CD4-positive, alpha-beta T cell treated with Interleukin-15 for 1 hour (primary cell): ENCODE measurements around the gene RASEF.

Experiments used
- DNase-seq: peaks from one replicate; pipeline ENCODE4 v3.0.0-alpha.2; 2020

The RASEF gene

DNA sequence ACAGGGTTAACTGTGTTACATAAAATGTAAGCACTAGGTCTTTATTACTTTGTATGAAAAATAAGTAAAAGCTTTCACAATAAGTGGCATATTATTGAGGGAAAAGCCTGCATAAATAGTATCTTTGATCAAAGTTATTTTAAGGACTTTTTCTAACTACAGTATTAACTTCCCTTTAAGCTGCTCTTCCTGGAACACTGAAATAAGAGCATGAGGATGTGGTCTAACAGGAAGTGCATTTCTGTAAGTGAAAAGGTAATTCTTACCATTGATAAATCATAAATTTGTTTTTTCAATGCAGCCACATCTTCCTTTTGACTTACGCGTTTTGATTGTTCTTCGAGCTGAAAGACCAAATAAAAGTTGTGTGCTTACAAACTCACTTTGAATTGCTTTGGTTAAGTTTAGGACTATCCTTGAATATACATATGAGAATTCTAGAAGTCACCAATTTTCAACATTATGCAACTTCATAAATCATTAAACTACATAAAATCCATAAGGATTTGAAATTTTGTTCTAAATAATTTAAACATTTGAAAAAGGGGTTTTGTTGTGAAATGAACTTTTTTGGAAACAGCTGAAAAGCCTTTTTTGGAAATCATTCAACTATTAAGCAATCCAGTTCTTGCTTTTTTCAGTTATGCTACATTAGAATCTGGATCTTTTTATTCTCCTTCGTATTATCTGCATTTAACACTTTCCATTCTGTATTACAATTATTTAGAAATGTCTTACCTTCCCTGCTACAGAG is 50.6 kb downstream of the RASEF start:
- no peak for DNase-seq

- no peak for DNase-seq
Measured at GRCh38 chr9:83011611-83012010, 51.3 kb downstream of the RASEF start.

GRCh38 chr9:83007521-83008300 is 55.2 kb downstream of the RASEF start:
- no peak for DNase-seq

- DNase-seq, result no peak
Measured at GRCh38 chr9:83006378-83006777, 56.6 kb downstream of the RASEF start.

DNA sequence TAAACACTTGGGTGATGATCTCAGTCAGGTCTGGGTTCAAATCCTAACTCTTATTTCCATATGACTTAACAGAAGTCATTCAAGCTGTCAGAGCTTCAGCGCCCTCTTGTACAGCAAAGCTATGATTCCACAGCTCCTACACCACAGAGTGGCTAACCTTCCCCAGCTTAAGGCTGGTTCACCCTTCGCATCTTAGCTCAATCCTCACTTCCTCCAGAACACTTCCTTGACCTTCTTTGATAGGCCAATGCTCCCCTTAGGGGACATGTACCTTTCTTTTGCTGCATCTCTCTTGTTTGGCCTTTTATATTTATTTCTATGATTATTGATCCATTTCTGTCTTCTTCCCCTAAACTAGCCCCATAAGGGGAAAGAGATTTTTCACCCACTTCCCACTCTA is 57.0 kb downstream of the RASEF start:
- DNase-seq, result no peak

GRCh38 chr9:83005361-83005760 is 57.6 kb downstream of the RASEF start:
- DNase-seq, result no peak

GRCh38 chr9:83002329-83002728 is 60.6 kb downstream of the RASEF start:
- no peak for DNase-seq

DNA sequence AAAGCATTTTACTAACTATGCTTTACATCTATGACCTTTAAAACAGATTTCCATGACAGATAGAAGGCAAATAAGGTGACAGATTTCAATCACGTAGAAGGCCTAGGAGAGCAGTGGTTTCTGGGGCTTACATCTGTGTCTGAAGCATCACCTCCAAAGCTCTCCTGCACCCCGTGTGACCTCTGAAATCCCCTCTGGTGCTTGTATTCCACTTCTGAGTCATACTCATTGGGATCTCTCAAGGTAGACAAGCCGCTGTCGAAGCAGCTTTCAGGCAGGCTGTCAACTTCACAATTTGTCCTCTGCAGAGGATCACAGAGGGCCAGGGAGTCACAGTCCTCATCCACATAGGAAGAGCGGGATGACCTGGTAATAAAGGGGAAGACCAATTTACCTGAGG is 62.2 kb downstream of the RASEF start:
- DNase-seq, result no peak

DNA sequence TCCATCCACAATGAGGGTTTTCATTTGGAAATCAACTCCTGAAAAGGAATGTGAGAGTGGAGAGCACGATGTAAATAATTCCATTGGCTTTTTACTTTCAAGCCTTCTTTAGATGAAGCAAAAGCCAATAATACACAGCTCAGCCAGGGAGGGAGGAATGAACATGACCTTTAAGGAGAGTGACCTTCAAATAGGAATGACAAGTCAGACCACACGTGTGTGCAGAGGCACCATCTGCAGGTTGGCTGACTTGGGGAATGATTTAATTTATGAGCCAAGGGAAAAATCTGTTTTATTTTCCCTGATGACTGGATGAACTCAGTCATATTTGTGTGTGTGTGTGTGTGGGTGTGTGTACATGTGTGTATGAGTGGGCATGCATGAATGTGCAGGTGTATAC is 64.5 kb downstream of the RASEF start:
- no peak for DNase-seq

DNA sequence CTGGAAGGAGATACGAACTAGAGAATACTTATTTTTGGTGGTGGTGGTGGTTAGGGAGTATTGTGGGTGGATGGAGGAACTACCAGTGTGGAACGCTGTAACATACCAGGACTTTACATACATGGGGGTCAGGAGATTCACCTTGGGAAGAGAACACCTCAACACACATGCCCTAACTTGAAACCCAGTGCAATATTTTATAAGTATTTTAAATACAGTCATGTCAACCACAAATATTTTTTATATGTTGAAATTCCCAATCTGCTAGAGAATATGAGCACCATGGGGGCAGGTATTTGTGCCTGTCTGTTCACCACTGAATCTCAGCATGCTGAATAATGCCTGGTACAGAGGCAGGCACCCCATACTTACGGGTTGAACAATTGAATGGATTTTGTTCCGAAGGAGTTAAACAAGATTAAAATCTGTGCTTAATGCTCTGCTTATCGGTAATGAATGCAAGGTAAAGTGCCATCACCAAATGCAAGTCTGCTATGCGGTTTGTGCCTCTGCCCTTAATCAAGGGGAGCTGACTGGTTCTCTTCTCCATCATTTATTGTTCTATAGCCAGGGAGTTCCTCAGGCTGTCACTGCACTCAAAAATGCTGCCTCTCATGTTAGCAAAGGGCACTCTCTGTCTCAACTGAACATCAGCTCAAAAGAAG is 65.3 kb downstream of the RASEF start:
- DNase-seq, result no peak

DNA sequence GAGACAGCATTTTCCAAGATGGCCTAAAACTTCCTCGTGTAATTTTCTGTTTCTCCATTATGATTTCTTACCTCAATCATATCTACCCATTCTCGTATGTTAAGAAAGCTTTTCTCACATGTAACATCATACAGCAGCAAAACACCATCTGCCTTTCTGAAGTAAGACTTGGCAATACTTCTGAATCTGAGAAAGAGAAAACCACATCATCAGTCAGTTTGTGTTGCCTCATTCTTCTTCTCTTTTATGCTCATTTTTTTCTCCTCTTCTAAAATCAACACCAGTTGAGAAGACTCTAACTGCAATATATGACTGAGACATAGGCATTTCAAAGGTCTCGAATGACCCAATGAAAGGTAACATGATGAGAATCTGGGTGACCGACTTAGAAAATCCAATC is 66.0 kb downstream of the RASEF start:
- no peak for DNase-seq

GRCh38 chr9:82993856-82994605 is 68.9 kb downstream of the RASEF start:
- DNase-seq, result no peak

- DNase-seq, result no peak
Measured at GRCh38 chr9:82991671-82992070, 71.3 kb downstream of the RASEF start.

GRCh38 chr9:82989929-82990328 is 73.0 kb downstream of the RASEF start:
- DNase-seq, result no peak

- no peak for DNase-seq
Measured at GRCh38 chr9:82988488-82988887, 74.5 kb downstream of the RASEF start.

GRCh38 chr9:82987370-82988189 is 75.4 kb downstream of the RASEF start:
- no peak for DNase-seq

DNA sequence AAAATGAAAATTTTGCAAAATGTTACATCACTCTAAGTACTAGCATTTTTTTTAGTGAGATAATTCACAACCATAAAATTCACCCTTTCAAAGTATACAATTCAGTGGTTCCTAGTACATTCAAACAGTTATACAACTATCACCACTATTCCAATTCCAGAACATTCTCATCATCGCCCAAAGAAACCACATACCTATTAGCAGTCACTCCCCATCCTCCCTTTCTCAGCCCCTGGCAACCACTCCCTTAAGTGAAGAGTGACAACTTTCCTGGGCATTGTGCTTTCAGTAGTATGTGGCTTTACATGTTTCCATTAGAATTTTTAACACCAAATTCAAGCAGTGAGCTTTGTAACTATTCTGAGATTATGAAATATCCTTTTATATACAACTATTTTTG is 81.4 kb downstream of the RASEF start:
- no peak for DNase-seq

DNA sequence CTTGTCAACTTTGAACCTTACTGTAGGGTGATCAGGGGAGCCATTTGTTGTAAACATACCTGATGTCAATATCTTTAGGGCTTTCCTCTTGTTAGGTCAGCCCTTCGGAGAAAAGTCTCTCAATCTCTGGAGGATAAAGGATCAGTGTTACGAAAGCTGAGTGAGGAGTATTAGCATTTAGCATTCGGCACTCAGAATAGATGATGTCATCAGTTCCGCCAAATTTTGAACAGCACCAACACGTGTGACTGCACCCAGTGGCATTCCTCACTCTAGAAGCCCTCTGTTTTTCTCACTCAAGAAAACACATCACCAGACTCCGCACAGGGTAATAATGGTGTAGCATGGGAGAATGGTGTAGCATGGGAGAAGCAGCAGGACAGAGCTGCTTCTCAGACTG is 87.8 kb downstream of the RASEF start:
- DNase-seq, result no peak

DNA sequence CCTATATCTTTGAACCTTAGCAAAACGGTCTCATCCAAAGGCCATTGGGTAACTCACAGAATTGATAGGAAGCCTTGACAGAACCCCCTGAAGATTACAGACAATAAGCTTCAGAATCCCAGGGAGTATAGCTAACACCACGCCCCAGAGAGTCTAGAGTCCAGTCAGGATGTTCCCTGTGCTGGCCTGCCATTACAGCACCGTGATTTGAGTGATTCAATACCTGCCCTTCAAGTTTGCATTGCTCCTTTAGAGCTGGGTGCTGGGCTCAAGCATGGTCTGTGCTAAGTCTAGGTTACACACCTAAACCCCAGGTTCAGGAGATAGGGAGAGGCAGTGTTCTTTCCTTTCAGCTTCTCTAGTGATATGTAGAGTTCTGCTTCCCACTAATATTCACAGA is 90.5 kb downstream of the RASEF start:
- no peak for DNase-seq

DNA sequence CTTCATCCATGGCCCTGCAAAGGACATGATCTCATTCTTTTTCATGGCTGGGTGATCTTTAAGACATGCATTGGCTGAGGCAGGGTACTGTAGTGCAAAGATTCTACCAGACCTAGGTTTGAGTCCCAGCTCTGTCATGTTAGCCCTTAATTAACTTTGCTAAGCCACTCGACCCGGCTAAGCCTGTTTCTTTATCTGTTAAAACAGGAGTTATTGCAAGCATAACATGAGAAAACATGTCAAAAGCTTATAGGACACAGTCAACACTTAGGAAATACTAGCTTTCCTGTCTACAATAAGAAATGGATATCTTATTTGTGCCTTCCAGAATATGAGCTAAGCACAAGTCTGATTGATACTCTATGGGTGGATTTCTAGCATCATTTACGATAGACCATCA is 92.6 kb downstream of the RASEF start:
- DNase-seq, result no peak

- no peak for DNase-seq
Measured at GRCh38 chr9:82969291-82969690, 93.7 kb downstream of the RASEF start.

DNA sequence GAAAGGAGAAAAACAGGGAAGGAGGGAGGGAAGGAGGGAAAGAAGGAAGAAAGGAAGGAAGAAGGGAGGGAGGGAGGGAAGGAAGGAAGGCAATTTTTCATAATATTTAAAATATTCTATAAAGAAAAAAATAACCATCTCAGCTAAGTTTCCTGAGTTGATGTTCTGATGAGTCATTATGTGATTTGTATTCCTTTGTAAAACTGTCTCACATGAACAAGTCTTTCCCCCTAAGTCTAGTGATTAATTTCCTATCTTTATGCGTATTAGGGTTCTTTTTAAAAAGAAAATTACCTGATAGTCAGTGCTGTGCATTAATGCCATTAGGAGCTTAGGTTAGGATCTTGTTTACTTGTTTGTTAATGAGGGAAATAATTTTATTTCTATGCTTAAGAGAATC is 94.1 kb downstream of the RASEF start:
- DNase-seq, result no peak
